GM12891 (cell line): ENCODE data around the gene SSNA1.

Experiments used
- PAX5 ChIP-seq: IDR thresholded peaks from 2 replicates; pipeline ENCODE4 v1.6.1; 2011; ENCODE audit warnings: low read length, moderate library complexity, mild to moderate bottlenecking; ENCODE audit not compliant: insufficient read depth, severe bottlenecking
- POLR2AphosphoS5 ChIP-seq: IDR thresholded peaks from 2 replicates; pipeline ENCODE4 v1.6.1; 2011; ENCODE audit warnings: low read depth, low read length, control low read depth
- POU2F2 ChIP-seq: IDR thresholded peaks from 2 replicates; pipeline ENCODE4 v1.6.1; 2011; ENCODE audit warnings: low read depth, mild to moderate bottlenecking, control low read depth, low read length, moderate library complexity
- SPI1 ChIP-seq: IDR thresholded peaks from 2 replicates; pipeline ENCODE4 v1.6.1; 2011; ENCODE audit warnings: low read depth, low read length, control low read depth
- TAF1 ChIP-seq: IDR thresholded peaks from 2 replicates; pipeline ENCODE4 v1.6.1; 2011; ENCODE audit warnings: low read depth, low read length, control low read depth

DNA sequence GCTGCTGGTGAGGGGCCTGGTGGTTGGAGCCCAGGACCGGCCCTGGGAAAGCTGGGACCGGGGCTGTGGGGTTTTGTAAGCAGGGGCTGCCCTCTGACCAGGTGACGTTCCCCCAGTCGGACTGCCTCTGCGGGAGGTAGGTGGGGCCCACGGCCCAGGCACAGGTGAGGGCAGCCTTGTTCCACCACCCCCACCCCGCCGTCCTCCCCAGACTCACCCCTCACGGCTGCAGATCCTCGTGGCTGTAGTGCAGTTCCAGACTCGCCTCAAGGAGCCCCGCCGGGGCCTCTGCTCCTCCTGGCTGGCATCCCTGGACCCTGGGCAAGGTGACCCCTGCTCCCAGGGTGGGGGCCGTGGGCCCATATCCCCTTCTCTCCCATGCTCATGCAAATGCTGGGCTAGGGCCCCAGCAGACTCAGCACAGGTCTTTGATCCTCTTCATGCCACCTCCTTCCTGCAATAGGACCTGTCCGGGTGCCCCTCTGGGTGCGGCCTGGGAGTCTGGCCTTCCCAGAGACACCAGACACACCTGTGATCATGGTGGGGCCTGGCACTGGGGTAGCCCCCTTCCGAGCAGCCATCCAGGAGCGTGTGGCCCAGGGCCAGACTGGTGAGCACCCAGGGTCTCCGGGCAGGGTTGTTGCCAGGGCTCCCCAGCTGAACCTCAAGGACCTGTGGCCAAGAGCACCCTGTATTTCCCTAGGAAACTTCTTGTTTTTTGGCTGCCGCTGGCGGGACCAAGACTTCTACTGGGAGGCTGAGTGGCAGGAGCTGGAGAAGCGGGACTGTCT is 26.9 kb downstream of the SSNA1 start:
- TF ChIP-seq POLR2AphosphoS5 (no peak), TAF1 (no peak), POU2F2 (no peak), SPI1 (no peak), PAX5 (no peak)
